HG02884 (cell line): ENCODE data around the gene GREB1L.
"Not testable (repeated sequence)": the region's sequence is repeated elsewhere in the genome, so short reads cannot be mapped to it uniquely, and the experiment has no call there.

Source experiments
- ATAC-seq: cut with Tn5 transposase; IDR thresholded peaks from one replicate; pipeline ENCODE4 v1.9.1; 2021; ENCODE audit warnings: mild to moderate bottlenecking, moderate library complexity; ENCODE audit not compliant: unreplicated experiment

GREB1L gene

GRCh38 chr18:21262979-21263378 lies 20.9 kb downstream of the GREB1L start:
- no peak for ATAC-seq

GRCh38 chr18:21264651-21265050 lies 22.6 kb downstream of the GREB1L start:
- no peak for ATAC-seq

GRCh38 chr18:21265971-21266673 lies 24.1 kb downstream of the GREB1L start:
- ATAC-seq: no peak

- no peak for ATAC-seq
Measured at GRCh38 chr18:21267400-21267799, 25.4 kb downstream of the GREB1L start.

- no peak for ATAC-seq
Measured at GRCh38 chr18:21269349-21269748, 27.3 kb downstream of the GREB1L start.

- ATAC-seq: no peak
Measured at GRCh38 chr18:21270453-21270852, 28.4 kb downstream of the GREB1L start.

- ATAC-seq: no peak
Measured at GRCh38 chr18:21272016-21272579, 30.1 kb downstream of the GREB1L start.

- no peak for ATAC-seq
Measured at GRCh38 chr18:21273568-21273967, 31.5 kb downstream of the GREB1L start.

- ATAC-seq: no peak
Measured at GRCh38 chr18:21275645-21276044, 33.6 kb downstream of the GREB1L start.

GRCh38 chr18:21277578-21277977 lies 35.5 kb downstream of the GREB1L start:
- ATAC-seq: no peak

GRCh38 chr18:21278218-21278617 lies 36.2 kb downstream of the GREB1L start:
- ATAC-seq: not testable (repeated sequence)

GRCh38 chr18:21281603-21282002 lies 39.6 kb downstream of the GREB1L start:
- no peak for ATAC-seq

GRCh38 chr18:21284540-21284939 lies 42.5 kb downstream of the GREB1L start:
- no peak for ATAC-seq

GRCh38 chr18:21289827-21290226 lies 47.8 kb downstream of the GREB1L start:
- ATAC-seq: no peak

GRCh38 chr18:21291106-21291505 lies 49.1 kb downstream of the GREB1L start:
- ATAC-seq: no peak

- no peak for ATAC-seq
Measured at GRCh38 chr18:21293479-21293878, 51.4 kb downstream of the GREB1L start.

- no peak for ATAC-seq
Measured at GRCh38 chr18:21295101-21295500, 53.1 kb downstream of the GREB1L start.

- ATAC-seq: no peak
Measured at GRCh38 chr18:21296045-21296444, 54.0 kb downstream of the GREB1L start.

GRCh38 chr18:21298351-21298750 lies 56.3 kb downstream of the GREB1L start:
- ATAC-seq: no peak

GRCh38 chr18:21300035-21300907 lies 58.2 kb downstream of the GREB1L start:
- ATAC-seq: no peak

- no peak for ATAC-seq
Measured at GRCh38 chr18:21300908-21301200, 58.8 kb downstream of the GREB1L start.

- no peak for ATAC-seq
Measured at GRCh38 chr18:21303445-21303844, 61.4 kb downstream of the GREB1L start.
